Suprapubic skin (tissue), 4 donors: ENCODE measurements around the gene DGCR2. TPM values are rescaled to one million over a fixed set of nuclear protein-coding genes. Genes with fewer than 3 reads are reported as not detected.
A peak's percentile ranks its signal among the peaks of the same experiment; 100 is the strongest.

Experiments
- DNase-seq, 2 donors: peaks; one replicate each; pipeline ENCODE4 v3.0.0-alpha.2; 2019; ENCODE audit warnings: low spot score in 2 of 2
- H3K27ac ChIP-seq: fragments of 200-600 bp; sonication (generic); one replicate; pipeline ENCODE4 v1.5.1; 2019
- H3K27me3 ChIP-seq: fragments of 200-600 bp; sonication (generic); one replicate; pipeline ENCODE4 v1.5.1; 2019
- H3K36me3 ChIP-seq: fragments of 200-600 bp; sonication (generic); one replicate; pipeline ENCODE4 v1.5.1; 2019
- H3K4me1 ChIP-seq: fragments of 200-600 bp; sonication (generic); one replicate; pipeline ENCODE4 v1.5.1; 2019
- H3K4me3 ChIP-seq: fragments of 200-600 bp; sonication (generic); one replicate; pipeline ENCODE4 v1.5.1; 2019; ENCODE audit warnings: mild to moderate bottlenecking
- H3K9me3 ChIP-seq: fragments of 200-600 bp; sonication (generic); one replicate; pipeline ENCODE4 v1.5.1; 2019
- EP300 ChIP-seq: sonication (generic); formaldehyde crosslinking; IDR thresholded peaks from one replicate; pipeline ENCODE4 v1.6.1; 2017; ENCODE audit warnings: antibody characterized with exemption
- POLR2A ChIP-seq, 2 donors: fragments of 450-650 bp; IDR thresholded peaks; one replicate each; pipeline ENCODE4 v1.6.1; 2017; ENCODE audit warnings: antibody characterized with exemption in 2 of 2, mild to moderate bottlenecking in 2 of 2, moderate library complexity in 2 of 2
- POLR2AphosphoS5 ChIP-seq, 3 donors: sonication (generic); formaldehyde crosslinking; IDR thresholded peaks; one replicate each; pipeline ENCODE4 v1.6.1; 2017; ENCODE audit warnings: antibody characterized with exemption in 3 of 3
- WGBS: methylation state at CpG from one replicate; pipeline ENCODE4 v1.1.5; 2018; 5-methylcytosine and 5-hydroxymethylcytosine counted together
- total RNA-seq, 4 donors: library from RNA; depleted of rRNA; stranded (reverse); fragments of >200 nt; gene quantifications; one replicate each; pipeline ENCODE4 v1.1.0, GENCODE V29; 2016
- TF ChIP-seq, protein P1 (sequence below), 2 donors: fragments of 200-600 bp in 1 of 2; fragments of 450-650 bp in 1 of 2; sonication (generic) in 1 of 2; IDR thresholded peaks; one replicate each; pipeline ENCODE4 v1.5.1; 2016 to 2019; ENCODE audit warnings: antibody characterized with exemption in 2 of 2, mild to moderate bottlenecking in 1 of 2, moderate library complexity in 1 of 2

DGCR2 gene
- total RNA-seq, 4 donors from 2014 or later, result 115 to 172 (median 130) TPM

DNA sequence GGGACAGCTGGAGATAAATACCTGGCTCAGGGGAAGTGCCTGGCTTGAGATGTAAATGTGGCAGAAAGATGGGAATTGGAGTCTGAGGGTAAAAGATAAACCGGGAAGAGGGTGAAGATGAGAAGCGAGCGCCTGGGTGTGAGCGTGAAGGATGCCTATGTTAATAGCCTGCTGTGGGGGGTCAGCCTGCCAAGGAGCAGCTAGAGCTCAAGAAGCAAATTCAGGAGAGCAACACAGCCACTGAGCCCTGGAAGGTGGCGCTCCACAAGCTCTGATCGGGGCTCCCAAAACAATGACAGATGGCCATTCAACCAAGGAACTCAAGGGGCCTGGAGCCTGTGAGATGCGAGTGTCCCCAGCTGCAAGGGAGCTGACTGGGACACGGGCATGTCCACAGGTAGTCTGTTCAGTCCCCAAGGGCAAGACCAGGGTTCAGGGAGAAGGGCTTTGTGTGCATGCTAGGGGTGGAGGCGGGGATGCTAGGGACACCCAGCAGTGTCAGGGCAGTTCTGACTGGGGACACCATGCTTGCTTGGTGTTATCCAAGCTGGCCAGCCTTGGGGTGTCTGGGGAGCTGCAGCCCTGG, 25.1 kb upstream of the DGCR2 start:
- H3K4me1 ChIP-seq, result peaks cover 23% of the 10 kb centered on the region
- TF ChIP-seq EP300, result no peak
- no peaks in the 10 kb centered on the region for H3K9me3 ChIP-seq
- WGBS, result 48% methylated on average over 9 of the region's 9 CpGs
- H3K36me3 ChIP-seq, result peaks cover 6% of the 10 kb centered on the region
- H3K27me3 ChIP-seq, result peaks cover 46% of the 10 kb centered on the region
- H3K27ac ChIP-seq, result no peak overlapping the region
- DNase-seq, result no peak
- H3K4me3 ChIP-seq, result no peak overlapping the region

DNA sequence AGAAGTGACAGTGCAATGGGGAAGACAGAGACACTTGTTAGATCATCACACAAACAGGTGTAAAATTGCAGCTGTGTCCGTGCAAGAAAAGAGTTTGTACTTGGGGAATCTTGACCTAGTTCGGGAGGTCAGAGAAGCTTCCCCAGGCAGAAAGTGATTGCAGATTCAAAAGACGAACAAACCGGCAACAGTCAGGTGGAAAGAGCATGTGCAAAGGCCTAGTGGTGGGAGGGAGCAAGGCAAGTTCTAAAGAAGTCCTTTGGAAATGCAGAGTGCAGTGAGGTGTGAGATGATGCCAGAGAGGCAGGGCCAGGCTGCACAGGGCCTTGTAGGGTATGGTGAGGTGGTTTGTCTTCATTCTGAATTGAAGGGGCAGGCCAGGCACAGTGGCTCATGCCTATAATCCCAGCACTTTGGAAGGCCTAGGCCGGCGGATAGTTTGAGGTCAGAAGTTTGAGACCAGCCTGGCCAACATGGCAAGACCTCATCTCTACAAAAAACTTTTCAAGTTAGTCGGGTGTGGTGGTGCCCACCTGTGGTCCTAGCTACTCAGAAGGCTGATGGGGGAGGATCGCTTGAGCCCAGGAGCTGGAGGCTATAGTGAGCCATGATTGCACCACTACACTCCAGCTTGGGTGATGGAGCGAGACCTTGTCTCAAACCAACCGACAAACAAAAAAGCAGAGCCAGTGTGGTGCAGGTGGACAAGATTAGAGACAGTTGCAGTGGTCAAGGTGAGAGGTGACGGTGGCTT, 24.2 kb upstream of the DGCR2 start:
- peaks cover 23% of the 10 kb centered on the region for H3K4me1 ChIP-seq
- 78% methylated on average over 9 of the region's 11 CpGs for WGBS
- no peaks in the 10 kb centered on the region for H3K9me3 ChIP-seq
- H3K27me3 ChIP-seq, result peaks cover 37% of the 10 kb centered on the region
- no peak for TF ChIP-seq POLR2A (IDR thresholded peaks at IDR 0.05)
- TF ChIP-seq EP300, result no peak
- TF ChIP-seq, protein P1, sequence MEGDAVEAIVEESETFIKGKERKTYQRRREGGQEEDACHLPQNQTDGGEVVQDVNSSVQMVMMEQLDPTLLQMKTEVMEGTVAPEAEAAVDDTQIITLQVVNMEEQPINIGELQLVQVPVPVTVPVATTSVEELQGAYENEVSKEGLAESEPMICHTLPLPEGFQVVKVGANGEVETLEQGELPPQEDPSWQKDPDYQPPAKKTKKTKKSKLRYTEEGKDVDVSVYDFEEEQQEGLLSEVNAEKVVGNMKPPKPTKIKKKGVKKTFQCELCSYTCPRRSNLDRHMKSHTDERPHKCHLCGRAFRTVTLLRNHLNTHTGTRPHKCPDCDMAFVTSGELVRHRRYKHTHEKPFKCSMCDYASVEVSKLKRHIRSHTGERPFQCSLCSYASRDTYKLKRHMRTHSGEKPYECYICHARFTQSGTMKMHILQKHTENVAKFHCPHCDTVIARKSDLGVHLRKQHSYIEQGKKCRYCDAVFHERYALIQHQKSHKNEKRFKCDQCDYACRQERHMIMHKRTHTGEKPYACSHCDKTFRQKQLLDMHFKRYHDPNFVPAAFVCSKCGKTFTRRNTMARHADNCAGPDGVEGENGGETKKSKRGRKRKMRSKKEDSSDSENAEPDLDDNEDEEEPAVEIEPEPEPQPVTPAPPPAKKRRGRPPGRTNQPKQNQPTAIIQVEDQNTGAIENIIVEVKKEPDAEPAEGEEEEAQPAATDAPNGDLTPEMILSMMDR (IDR thresholded peaks at IDR 0.05), result no peak
- TF ChIP-seq POLR2AphosphoS5 (IDR thresholded peaks at IDR 0.05), result no peak
- H3K36me3 ChIP-seq, result peaks cover 15% of the 10 kb centered on the region
- H3K27ac ChIP-seq, result no peak overlapping the region
- no peak overlapping the region for H3K4me3 ChIP-seq
- DNase-seq, result no peak

DNA sequence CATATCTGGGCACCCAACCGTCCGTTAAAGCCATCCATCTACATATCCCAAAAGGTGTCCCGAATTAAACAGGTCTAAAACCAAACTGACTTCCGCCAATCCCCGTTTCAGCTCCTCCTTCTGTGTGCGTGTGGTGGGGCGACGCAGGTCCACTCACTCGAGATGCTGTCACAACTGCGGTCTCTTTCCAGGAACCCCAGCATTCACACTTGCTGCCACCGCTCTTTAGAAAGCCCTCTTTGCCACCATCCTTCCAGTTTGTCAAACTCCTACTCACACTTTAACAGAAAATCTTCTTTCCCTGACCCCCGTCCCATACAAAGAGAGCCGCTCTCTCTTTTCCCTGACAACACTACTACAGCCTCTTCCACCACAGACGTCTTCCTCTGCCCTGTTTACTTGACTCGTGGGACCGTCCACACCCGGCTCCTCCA, 21.8 kb upstream of the DGCR2 start:
- Histone ChIP-seq H3K4me3 (peak overlapping the region; percentile 65), H3K4me1 (peaks cover 10% of the 10 kb centered on the region), H3K9me3 (no peaks in the 10 kb centered on the region), H3K27me3 (peaks cover 13% of the 10 kb centered on the region), H3K27ac (peak overlapping the region; percentile 61), H3K36me3 (peaks cover 39% of the 10 kb centered on the region)
- 10% methylated on average over 17 of the region's 17 CpGs for WGBS
- no peak for DNase-seq
- TF ChIP-seq POLR2AphosphoS5 (IDR thresholded peaks at IDR 0.05), result no peak
- TF ChIP-seq, protein P1 (IDR thresholded peaks at IDR 0.05), result no peak
- TF ChIP-seq POLR2A (IDR thresholded peaks at IDR 0.05), result no peak
- TF ChIP-seq EP300, result no peak

DNA sequence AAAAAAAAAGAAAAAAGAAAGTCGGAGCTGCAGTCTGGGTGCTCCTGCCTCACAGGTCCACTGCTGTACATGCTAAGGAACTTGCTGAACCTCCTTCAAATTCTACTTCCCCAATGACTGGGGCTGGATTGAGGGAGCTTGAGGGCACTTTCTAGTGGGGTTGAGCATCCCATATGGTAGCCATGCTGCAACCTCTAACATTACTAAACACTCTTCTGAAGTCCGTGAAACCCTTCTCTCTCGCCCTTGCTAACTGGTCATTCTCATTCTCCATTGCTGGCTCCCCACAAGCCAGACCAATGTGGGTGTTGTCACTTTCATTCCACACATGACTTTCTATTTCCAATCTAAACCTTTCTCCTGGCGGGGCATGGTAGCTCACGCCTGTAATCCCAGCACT, 21.0 kb upstream of the DGCR2 start:
- TF ChIP-seq EP300, result no peak
- TF ChIP-seq POLR2A (IDR thresholded peaks at IDR 0.05), result no peak
- TF ChIP-seq, protein P1 (IDR thresholded peaks at IDR 0.05), result no peak
- no peak for TF ChIP-seq POLR2AphosphoS5 (IDR thresholded peaks at IDR 0.05)
- no peak overlapping the region for H3K4me3 ChIP-seq

DNA sequence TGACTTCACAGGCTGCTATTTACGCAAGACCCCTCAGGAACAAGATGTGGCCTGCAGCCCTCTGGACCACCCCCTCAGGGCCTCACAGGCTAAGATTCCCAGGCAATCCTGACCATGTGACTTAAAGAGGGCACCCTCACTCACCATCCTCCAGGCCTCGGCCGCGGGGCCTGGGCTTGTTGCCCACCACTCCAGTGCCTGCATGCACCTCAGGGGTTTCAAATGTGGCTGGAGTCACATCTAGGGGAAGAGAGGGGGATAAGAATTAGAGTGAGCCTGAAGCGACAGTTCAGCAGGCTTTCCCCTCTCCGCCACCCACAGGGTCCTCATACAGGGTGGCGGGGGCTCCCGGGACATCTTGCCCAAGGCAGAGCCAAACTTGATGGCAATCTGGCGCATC, 20.2 kb upstream of the DGCR2 start:
- TF ChIP-seq EP300 (no peak), POLR2AphosphoS5 (IDR thresholded peaks at IDR 0.05) (no peak), POLR2A (IDR thresholded peaks at IDR 0.05) (no peak)
- TF ChIP-seq, protein P1 (IDR thresholded peaks at IDR 0.05), result no peak
- Histone ChIP-seq H3K27ac (no peak overlapping the region), H3K9me3 (no peaks in the 10 kb centered on the region), H3K36me3 (peaks cover 55% of the 10 kb centered on the region), H3K27me3 (no peaks in the 10 kb centered on the region), H3K4me1 (peaks cover 9% of the 10 kb centered on the region), H3K4me3 (no peak overlapping the region)
- no peak for DNase-seq
- WGBS, result 98% methylated on average over 8 of the region's 9 CpGs

More for the DNA sequence above, 21.0 kb upstream of the DGCR2 start:
- Histone ChIP-seq H3K4me1 (peaks cover 9% of the 10 kb centered on the region), H3K27me3 (peaks cover 5% of the 10 kb centered on the region), H3K9me3 (no peaks in the 10 kb centered on the region), H3K27ac (no peak overlapping the region), H3K36me3 (peaks cover 47% of the 10 kb centered on the region)
- 88% methylated on average over 5 of the region's 5 CpGs for WGBS
- DNase-seq, result no peak
